CD14-positive monocyte (primary cell): ENCODE measurements around the gene AMACR. TPM values are rescaled to one million over a fixed set of nuclear protein-coding genes. Genes with fewer than 3 reads are reported as not detected.

Experiments used
- DNase-seq, 3 donors: peaks; one replicate each; pipeline ENCODE4 v3.0.0-alpha.2; 2011 to 2022
- H2AFZ ChIP-seq: 2 replicates; pipeline ENCODE4 v1.6.0; 2012; ENCODE audit warnings: mild to moderate bottlenecking, low read depth, low read length, inconsistent platforms; ENCODE audit not compliant: insufficient read depth, poor library complexity, severe bottlenecking
- H3K27ac ChIP-seq, 2 donors: 1 replicate in 1 of 2; 2 replicates in 1 of 2; pipeline ENCODE4 v1.5.1; 2012 to 2013; ENCODE audit warnings: low read length in 2 of 2, control low read depth in 1 of 2, inconsistent platforms in 1 of 2, low read depth in 1 of 2, mild to moderate bottlenecking in 1 of 2
- H3K27me3 ChIP-seq, 2 donors: one replicate each; pipeline versions ENCODE4 v1.6.0 to v1.6.1; 2011 to 2013; ENCODE audit warnings: low read length in 2 of 2; ENCODE audit not compliant: control insufficient read depth in 2 of 2, insufficient read depth in 2 of 2
- H3K36me3 ChIP-seq, 2 donors: replicated peaks in 1 of 2; 1 replicate in 1 of 2; 2 replicates in 1 of 2; pipeline versions ENCODE4 v1.5.1 to v1.6.1; 2012 to 2013; ENCODE audit warnings: low read length in 2 of 2, control low read depth in 1 of 2, inconsistent platforms in 1 of 2, mild to moderate bottlenecking in 1 of 2; ENCODE audit not compliant: insufficient read depth in 2 of 2, control insufficient read depth in 1 of 2
- H3K4me1 ChIP-seq, 2 donors: 1 replicate in 1 of 2; 2 replicates in 1 of 2; pipeline versions ENCODE4 v1.5.1 to v1.6.1; 2012 to 2013; ENCODE audit warnings: low read length in 2 of 2, control low read depth in 1 of 2, inconsistent platforms in 1 of 2, mild to moderate bottlenecking in 1 of 2, moderate library complexity in 1 of 2; ENCODE audit not compliant: insufficient read depth in 2 of 2, control insufficient read depth in 1 of 2
- H3K4me2 ChIP-seq: replicated peaks from 2 replicates; pipeline ENCODE3; 2012; ENCODE audit warnings: low read length, moderate library complexity, mild to moderate bottlenecking; ENCODE audit not compliant: poor library complexity, severe bottlenecking; ENCODE audit errors: extremely low read depth
- H3K4me3 ChIP-seq, 3 experiments: fragments of 200-600 bp in 1 of 3; sonication (generic) in 1 of 3; replicated peaks in 1 of 3; 1 replicate in 2 of 3; 2 replicates in 1 of 3; pipeline ENCODE4 v1.5.1; 2011 to 2013; ENCODE audit warnings: low read length in 3 of 3, mild to moderate bottlenecking in 3 of 3, control low read depth in 2 of 3, low read depth in 2 of 3, inconsistent platforms in 1 of 3, moderate library complexity in 1 of 3
- H3K79me2 ChIP-seq: 2 replicates; pipeline ENCODE4 v1.6.0; 2012; ENCODE audit warnings: mild to moderate bottlenecking, control low read depth, inconsistent platforms, low read length, moderate library complexity; ENCODE audit not compliant: insufficient read depth
- H3K9ac ChIP-seq: 2 replicates; pipeline ENCODE4 v1.6.0; 2017; ENCODE audit warnings: low read length, mild to moderate bottlenecking; ENCODE audit not compliant: insufficient read depth, poor library complexity, severe bottlenecking
- H3K9me3 ChIP-seq, 2 donors: replicated peaks in 1 of 2; 1 replicate in 1 of 2; 2 replicates in 1 of 2; pipeline versions ENCODE4 v1.5.1 to v1.6.1; 2012 to 2013; ENCODE audit warnings: low read length in 2 of 2, control low read depth in 1 of 2; ENCODE audit not compliant: control insufficient read depth in 1 of 2, insufficient read depth in 1 of 2
- H4K20me1 ChIP-seq: 2 replicates; pipeline ENCODE4 v1.6.0; 2012; ENCODE audit warnings: mild to moderate bottlenecking, low read length, control low read depth, moderate library complexity; ENCODE audit not compliant: insufficient read depth
- H3K27ac Mint-ChIP-seq, 7 donors: one replicate each; pipeline ENCODE4 v1.8.0; 2020; ENCODE audit warnings: mild to moderate bottlenecking in 7 of 7, mixed read lengths in 7 of 7, moderate library complexity in 6 of 7, inconsistent platforms in 2 of 7
- H3K27me3 Mint-ChIP-seq, 3 donors: one replicate each; pipeline ENCODE4 v1.8.0; 2021 to 2022; ENCODE audit warnings: low read depth in 3 of 3, mild to moderate bottlenecking in 3 of 3, mixed read lengths in 3 of 3, moderate library complexity in 3 of 3, inconsistent platforms in 1 of 3
- H3K36me3 Mint-ChIP-seq, 2 donors: one replicate each; pipeline ENCODE4 v1.8.0; 2020; ENCODE audit warnings: mixed read lengths in 2 of 2, inconsistent platforms in 1 of 2, mild to moderate bottlenecking in 1 of 2
- H3K4me1 Mint-ChIP-seq: one replicate; pipeline ENCODE4 v1.8.0; 2020; ENCODE audit warnings: mild to moderate bottlenecking, mixed read lengths
- H3K4me3 Mint-ChIP-seq, 2 donors: one replicate each; pipeline ENCODE4 v1.8.0; 2020; ENCODE audit warnings: mild to moderate bottlenecking in 2 of 2, mixed read lengths in 2 of 2, moderate library complexity in 1 of 2
- H3K9me3 Mint-ChIP-seq, 7 donors: one replicate each; pipeline ENCODE4 v1.8.0; 2020 to 2022; ENCODE audit warnings: mixed read lengths in 7 of 7, mild to moderate bottlenecking in 6 of 7, moderate library complexity in 6 of 7, inconsistent platforms in 2 of 7
- WGBS: methylation state at CpG from one replicate; pipeline ENCODE4 v1.1.5; 2013; ENCODE audit warnings: missing lambda C conversion rate; ENCODE audit not compliant: insufficient coverage; 5-methylcytosine and 5-hydroxymethylcytosine counted together
- intact Hi-C, 2 donors: fragments of 100-400 bp; cut with micrococcal nuclease; formaldehyde crosslinking; loops; one replicate each; pipeline versions ENCODE4 v1.15.0 to v1.15.1; 2023
- polyA plus RNA-seq, 3 donors: library from polyadenylated mRNA; depleted of rRNA in 1 of 3; unstranded in 2 of 3; stranded (reverse) in 1 of 3; fragments of 300-500 nt in 2 of 3; fragments of >200 nt in 1 of 3; fragmentation: Illumina TruSeq in 2 of 3; gene quantifications; 1 replicate in 2 of 3; 2 replicates in 1 of 3; pipeline ENCODE4 v1.2.3, GENCODE V29; 2012 to 2021
- TF ChIP-seq, protein P1 (sequence below): fragments of 200-600 bp; IDR thresholded peaks from one replicate; pipeline ENCODE4 v1.8.0; 2022; ENCODE audit warnings: antibody characterized with exemption, mild to moderate bottlenecking

Gene AMACR
- polyA plus RNA-seq, 3 donors = 1.2 to 6.1 (median 4.8) TPM

DNA sequence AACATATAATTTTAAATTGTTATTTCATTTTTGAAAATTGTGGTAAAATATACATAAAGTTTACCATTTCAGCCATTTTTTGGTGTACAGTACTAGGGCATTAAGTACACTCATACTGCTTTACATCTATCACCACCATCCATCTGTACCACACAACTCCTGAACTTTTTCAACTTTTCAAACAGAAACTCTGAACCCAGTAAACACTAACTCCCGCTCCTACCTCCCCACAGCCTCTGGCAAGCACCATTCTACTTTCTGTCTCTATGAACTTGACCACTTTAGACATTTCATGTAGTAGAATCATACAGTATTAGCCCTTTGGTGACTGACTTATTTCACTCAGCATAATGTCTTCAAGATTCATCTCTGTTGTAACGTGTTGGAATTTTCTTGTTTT lies 15.0 kb downstream of the AMACR start:
- 100% methylated on average over 1 of the region's 2 CpGs for WGBS
- peaks cover 0 to 5% (median 0%) of the 10 kb centered on the region in 7 donors for H3K9me3 Mint-ChIP-seq
- intact Hi-C loops = no loop called here

DNA sequence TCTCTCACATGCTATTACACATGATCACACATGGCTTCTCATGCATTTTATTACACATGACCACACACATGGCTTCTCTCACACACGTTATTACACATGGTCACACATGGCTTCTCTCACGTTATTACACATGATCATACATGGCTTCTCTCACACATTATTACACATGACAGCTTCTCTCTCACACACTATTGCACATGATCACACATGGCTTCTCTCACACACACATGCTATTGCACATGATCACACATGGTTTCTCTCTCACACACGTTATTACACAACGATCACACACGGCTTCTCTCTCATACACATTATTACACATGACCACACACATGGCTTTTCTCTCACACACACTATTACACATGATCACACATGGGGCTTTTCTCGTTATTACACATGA lies 22.4 kb downstream of the AMACR start:
- intact Hi-C loops = no loop called here
- H3K27me3 ChIP-seq = no peaks in the 10 kb centered on the region
- H3K4me1 ChIP-seq = no peaks in the 10 kb centered on the region
- Mint-ChIP-seq H3K4me1 (no peaks in the 10 kb centered on the region), H3K4me3 (no peak overlapping the region), H3K36me3 (peaks cover 14 to 17% of the 10 kb centered on the region in 2 donors), H3K27ac (no peak overlapping the region), H3K9me3 (peaks cover 0 to 6% (median 0%) of the 10 kb centered on the region in 7 donors), H3K27me3 (no peaks in the 10 kb centered on the region)
- H3K79me2 ChIP-seq = no peaks in the 10 kb centered on the region
- H3K4me3 ChIP-seq = no peak overlapping the region
- no peak for DNase-seq
- TF ChIP-seq, protein P1, sequence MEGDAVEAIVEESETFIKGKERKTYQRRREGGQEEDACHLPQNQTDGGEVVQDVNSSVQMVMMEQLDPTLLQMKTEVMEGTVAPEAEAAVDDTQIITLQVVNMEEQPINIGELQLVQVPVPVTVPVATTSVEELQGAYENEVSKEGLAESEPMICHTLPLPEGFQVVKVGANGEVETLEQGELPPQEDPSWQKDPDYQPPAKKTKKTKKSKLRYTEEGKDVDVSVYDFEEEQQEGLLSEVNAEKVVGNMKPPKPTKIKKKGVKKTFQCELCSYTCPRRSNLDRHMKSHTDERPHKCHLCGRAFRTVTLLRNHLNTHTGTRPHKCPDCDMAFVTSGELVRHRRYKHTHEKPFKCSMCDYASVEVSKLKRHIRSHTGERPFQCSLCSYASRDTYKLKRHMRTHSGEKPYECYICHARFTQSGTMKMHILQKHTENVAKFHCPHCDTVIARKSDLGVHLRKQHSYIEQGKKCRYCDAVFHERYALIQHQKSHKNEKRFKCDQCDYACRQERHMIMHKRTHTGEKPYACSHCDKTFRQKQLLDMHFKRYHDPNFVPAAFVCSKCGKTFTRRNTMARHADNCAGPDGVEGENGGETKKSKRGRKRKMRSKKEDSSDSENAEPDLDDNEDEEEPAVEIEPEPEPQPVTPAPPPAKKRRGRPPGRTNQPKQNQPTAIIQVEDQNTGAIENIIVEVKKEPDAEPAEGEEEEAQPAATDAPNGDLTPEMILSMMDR = no peak
- no peak overlapping the region for H3K27ac ChIP-seq
- H3K4me2 ChIP-seq = no peak overlapping the region
- peaks cover 7 to 12% of the 10 kb centered on the region in 2 donors for H3K9me3 ChIP-seq
- H4K20me1 ChIP-seq = no peaks in the 10 kb centered on the region
- H3K36me3 ChIP-seq = peaks cover 15 to 16% of the 10 kb centered on the region in 2 donors
- WGBS = 97% methylated on average over 6 of the region's 6 CpGs
- H3K9ac ChIP-seq = no peak overlapping the region
- no peak overlapping the region for H2AFZ ChIP-seq

More for the DNA sequence above, 15.0 kb downstream of the AMACR start:
- no peak overlapping the region for H3K27ac ChIP-seq
- no peak overlapping the region for H2AFZ ChIP-seq
- no peaks in the 10 kb centered on the region for H3K27me3 ChIP-seq
- no peak overlapping the region for H3K9ac ChIP-seq
- H3K79me2 ChIP-seq = no peaks in the 10 kb centered on the region
- H3K4me3 ChIP-seq = no peak overlapping the region
- Mint-ChIP-seq H3K4me3 (no peak overlapping the region), H3K36me3 (peaks cover 16 to 28% of the 10 kb centered on the region in 2 donors), H3K4me1 (peaks cover 5% of the 10 kb centered on the region), H3K27me3 (no peaks in the 10 kb centered on the region), H3K27ac (no peak overlapping the region)
- no peaks in the 10 kb centered on the region for H4K20me1 ChIP-seq
- no peaks in the 10 kb centered on the region for H3K4me1 ChIP-seq
- TF ChIP-seq, protein P1 = no peak
- no peak for DNase-seq
- peaks cover 12 to 14% of the 10 kb centered on the region in 2 donors for H3K36me3 ChIP-seq
- peaks cover 0 to 3% of the 10 kb centered on the region in 2 donors for H3K9me3 ChIP-seq
- H3K4me2 ChIP-seq = no peak overlapping the region
